Smooth muscle cell (in vitro differentiated cells): ENCODE data around the gene GPR45. TPM values are rescaled to one million over a fixed set of nuclear protein-coding genes. Genes with fewer than 3 reads are reported as not detected.
A peak's percentile ranks its signal among the peaks of the same experiment; 100 is the strongest.

Experiments
- DNase-seq: peaks from one replicate; lab custom pipeline; 2025; ENCODE audit not compliant: unreplicated experiment; lab: John Stamatoyannopoulos, UW
- H2AFZ ChIP-seq: fragments of 200-600 bp; sonication (generic); 2 replicates; pipeline ENCODE4 v1.6.0; 2016; ENCODE audit warnings: antibody characterized with exemption, low read depth, mild to moderate bottlenecking
- H3F3A ChIP-seq: fragments of 200-600 bp; sonication (generic); 2 replicates; pipeline ENCODE4 v1.6.0; 2017; ENCODE audit warnings: antibody characterized with exemption, low read depth
- H3K27ac ChIP-seq: fragments of 200-600 bp; sonication (generic); 2 replicates; pipeline ENCODE4 v1.5.1; 2016; ENCODE audit warnings: low read depth, mild to moderate bottlenecking
- H3K27me3 ChIP-seq: fragments of 200-600 bp; sonication (generic); 2 replicates; pipeline ENCODE4 v1.6.1; 2016; ENCODE audit warnings: low read depth, mild to moderate bottlenecking
- H3K36me3 ChIP-seq: fragments of 200-600 bp; sonication (generic); 2 replicates; pipeline ENCODE4 v1.5.1; 2016; ENCODE audit warnings: low read depth
- H3K4me1 ChIP-seq: fragments of 200-600 bp; sonication (generic); 2 replicates; pipeline ENCODE4 v1.5.1; 2016; ENCODE audit warnings: low read depth
- H3K4me2 ChIP-seq: fragments of 200-600 bp; sonication (generic); 2 replicates; pipeline ENCODE4 v1.6.0; 2016; ENCODE audit warnings: mild to moderate bottlenecking
- H3K4me3 ChIP-seq: fragments of 200-600 bp; sonication (generic); 2 replicates; pipeline ENCODE4 v1.5.1; 2016; ENCODE audit warnings: mild to moderate bottlenecking
- H3K79me2 ChIP-seq: fragments of 200-600 bp; sonication (generic); 2 replicates; pipeline ENCODE4 v1.6.0; 2016; ENCODE audit warnings: low read depth, mild to moderate bottlenecking
- H3K9ac ChIP-seq: fragments of 200-600 bp; sonication (generic); 2 replicates; pipeline ENCODE4 v1.6.0; 2016; ENCODE audit warnings: low read depth
- H3K9me3 ChIP-seq: fragments of 200-600 bp; sonication (generic); replicated peaks from 2 replicates; pipeline ENCODE4 v1.5.1; 2016; ENCODE audit warnings: low read depth
- H4K20me1 ChIP-seq: fragments of 200-600 bp; sonication (generic); 2 replicates; pipeline ENCODE4 v1.6.0; 2016; ENCODE audit warnings: low read depth
- WGBS: methylation state at CpG from one replicate; pipeline ENCODE4 v1.1.7; 2016; ENCODE audit warnings: low lambda C conversion rate; 5-methylcytosine and 5-hydroxymethylcytosine counted together
- polyA plus RNA-seq: library from polyadenylated mRNA; unstranded; fragments of >200 nt; fragmentation: Nextera tagmentation; extraction: Ambion mirVana; gene quantifications from 2 replicates; pipeline ENCODE4 v1.2.1, GENCODE V29; 2016
- total RNA-seq: library from RNA; depleted of rRNA; stranded (reverse); fragments of >200 nt; gene quantifications from 2 replicates; pipeline ENCODE4 v1.2.3, GENCODE V29; 2014
- TF ChIP-seq, protein P1 (sequence below): fragments of 200-600 bp; sonication (generic); IDR thresholded peaks from 2 replicates; pipeline ENCODE4 v1.5.1; 2017; ENCODE audit warnings: borderline replicate concordance, mild to moderate bottlenecking, antibody characterized with exemption; ENCODE audit not compliant: insufficient read depth, poor library complexity, severe bottlenecking

The GPR45 gene
- total and polyA plus RNA-seq, 2 experiments from 2014 or later = not detected

DNA sequence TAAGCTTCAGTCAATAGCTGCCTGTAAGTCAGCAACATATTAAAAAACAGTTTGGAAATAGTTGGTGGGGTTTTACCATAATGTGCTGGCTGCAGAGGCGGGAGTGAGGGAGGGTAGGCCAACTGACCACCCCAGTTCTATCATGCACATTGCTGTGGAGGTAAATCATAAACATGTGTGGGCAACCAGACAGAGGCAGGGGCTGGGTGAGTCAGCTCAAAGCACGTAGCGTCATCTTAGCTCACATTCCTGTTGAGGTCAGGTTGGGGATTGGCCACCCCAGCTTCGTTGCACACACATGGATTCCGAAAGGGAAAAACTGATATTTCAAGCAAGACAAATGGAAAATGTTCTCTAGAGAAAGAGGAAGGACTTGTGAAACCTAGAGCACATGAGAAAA, 19.5 kb downstream of the GPR45 start:
- Histone ChIP-seq H2AFZ (no peak overlapping the region), H3K27ac (peak overlapping the region; percentile 94), H3F3A (no peaks in the 10 kb centered on the region), H3K4me2 (peak overlapping the region; percentile 48), H3K9me3 (no peaks in the 10 kb centered on the region), H3K9ac (peak overlapping the region; percentile 76), H3K36me3 (no peaks in the 10 kb centered on the region), H4K20me1 (no peaks in the 10 kb centered on the region), H3K4me3 (no peak overlapping the region), H3K27me3 (no peaks in the 10 kb centered on the region), H3K79me2 (no peaks in the 10 kb centered on the region), H3K4me1 (peaks cover 3% of the 10 kb centered on the region)
- TF ChIP-seq, protein P1, sequence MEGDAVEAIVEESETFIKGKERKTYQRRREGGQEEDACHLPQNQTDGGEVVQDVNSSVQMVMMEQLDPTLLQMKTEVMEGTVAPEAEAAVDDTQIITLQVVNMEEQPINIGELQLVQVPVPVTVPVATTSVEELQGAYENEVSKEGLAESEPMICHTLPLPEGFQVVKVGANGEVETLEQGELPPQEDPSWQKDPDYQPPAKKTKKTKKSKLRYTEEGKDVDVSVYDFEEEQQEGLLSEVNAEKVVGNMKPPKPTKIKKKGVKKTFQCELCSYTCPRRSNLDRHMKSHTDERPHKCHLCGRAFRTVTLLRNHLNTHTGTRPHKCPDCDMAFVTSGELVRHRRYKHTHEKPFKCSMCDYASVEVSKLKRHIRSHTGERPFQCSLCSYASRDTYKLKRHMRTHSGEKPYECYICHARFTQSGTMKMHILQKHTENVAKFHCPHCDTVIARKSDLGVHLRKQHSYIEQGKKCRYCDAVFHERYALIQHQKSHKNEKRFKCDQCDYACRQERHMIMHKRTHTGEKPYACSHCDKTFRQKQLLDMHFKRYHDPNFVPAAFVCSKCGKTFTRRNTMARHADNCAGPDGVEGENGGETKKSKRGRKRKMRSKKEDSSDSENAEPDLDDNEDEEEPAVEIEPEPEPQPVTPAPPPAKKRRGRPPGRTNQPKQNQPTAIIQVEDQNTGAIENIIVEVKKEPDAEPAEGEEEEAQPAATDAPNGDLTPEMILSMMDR = no peak
- 13% methylated on average over 5 of the region's 5 CpGs for WGBS
- DNase-seq = peak; percentile 1

DNA sequence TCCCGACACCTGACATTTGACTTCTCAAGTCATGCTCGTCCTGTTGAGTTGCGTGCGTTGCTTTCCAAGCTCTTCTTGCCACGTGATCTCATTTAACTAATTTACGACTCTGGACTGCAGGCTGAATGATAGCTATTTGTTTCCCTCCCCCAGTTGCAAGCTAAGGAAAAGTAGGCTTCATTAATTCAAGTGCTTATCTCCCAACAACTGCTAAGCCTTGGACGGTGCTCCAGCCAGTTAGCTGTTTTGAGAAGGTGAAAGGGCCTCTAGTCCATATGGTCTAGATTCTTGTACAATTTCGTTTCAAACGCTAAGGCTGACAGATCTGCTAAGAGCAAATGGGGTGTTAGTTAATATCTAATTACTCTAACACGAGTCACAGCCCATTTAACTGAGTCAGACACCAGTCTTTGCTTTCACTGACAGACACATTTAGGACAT, 21.1 kb downstream of the GPR45 start:
- H3K9ac ChIP-seq = no peak overlapping the region
- no peaks in the 10 kb centered on the region for H4K20me1 ChIP-seq
- H3K4me3 ChIP-seq = no peak overlapping the region
- no peaks in the 10 kb centered on the region for H3F3A ChIP-seq
- no peak overlapping the region for H2AFZ ChIP-seq
- TF ChIP-seq, protein P1 = no peak
- WGBS = 55% methylated on average over 10 of the region's 10 CpGs
- H3K36me3 ChIP-seq = no peaks in the 10 kb centered on the region
- H3K9me3 ChIP-seq = no peaks in the 10 kb centered on the region
- H3K79me2 ChIP-seq = no peaks in the 10 kb centered on the region
- no peak overlapping the region for H3K4me2 ChIP-seq
- H3K27me3 ChIP-seq = no peaks in the 10 kb centered on the region
- no peak overlapping the region for H3K27ac ChIP-seq
- no peak for DNase-seq
- H3K4me1 ChIP-seq = peaks cover 3% of the 10 kb centered on the region

- Histone ChIP-seq H4K20me1 (no peaks in the 10 kb centered on the region), H3K79me2 (no peaks in the 10 kb centered on the region), H3F3A (no peaks in the 10 kb centered on the region), H3K4me3 (no peak overlapping the region), H2AFZ (no peak overlapping the region), H3K9me3 (no peaks in the 10 kb centered on the region), H3K36me3 (no peaks in the 10 kb centered on the region), H3K9ac (no peak overlapping the region), H3K4me1 (no peaks in the 10 kb centered on the region), H3K27me3 (no peaks in the 10 kb centered on the region), H3K4me2 (no peak overlapping the region), H3K27ac (no peak overlapping the region)
- 98% methylated on average over 20 of the region's 21 CpGs for WGBS
- TF ChIP-seq, protein P1 = no peak
- DNase-seq = no peak
Observed at GRCh38 chr2:105269426-105269825, 27.9 kb downstream of the GPR45 start.

DNA sequence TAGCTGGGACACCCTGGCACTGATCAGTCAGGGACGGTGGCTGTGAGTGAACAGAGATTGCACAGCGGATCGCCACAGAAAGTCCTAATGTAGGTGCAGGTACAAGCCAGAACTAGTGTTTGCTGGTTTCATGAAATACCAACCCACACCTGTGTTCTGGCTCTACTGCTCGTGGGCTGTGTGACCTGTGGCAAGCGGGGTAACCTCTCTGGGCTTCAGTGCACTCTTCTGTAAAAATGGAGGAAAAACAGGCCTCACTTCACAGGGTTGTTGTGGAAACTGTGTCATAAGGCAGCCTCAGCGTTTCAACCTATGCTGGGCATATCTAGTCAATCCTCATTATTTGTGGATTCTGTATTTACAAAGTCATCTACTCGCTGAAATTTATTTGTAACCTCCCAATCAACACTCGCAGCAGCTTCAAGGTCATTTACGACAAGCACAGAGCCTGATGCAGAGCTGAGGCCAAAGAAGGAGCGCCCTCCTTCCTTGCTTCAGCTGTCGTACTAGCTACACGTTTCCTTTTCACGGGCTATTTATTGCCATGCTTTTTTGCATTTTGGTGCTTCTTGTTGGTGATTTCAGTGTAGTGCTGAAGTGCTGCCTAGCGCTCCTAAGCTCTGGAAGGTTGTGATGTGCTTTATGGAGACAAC, 30.0 kb downstream of the GPR45 start:
- Histone ChIP-seq H3K9me3 (no peaks in the 10 kb centered on the region), H3K4me1 (no peaks in the 10 kb centered on the region), H3K27ac (no peak overlapping the region), H3K27me3 (no peaks in the 10 kb centered on the region), H3K79me2 (no peaks in the 10 kb centered on the region), H4K20me1 (no peaks in the 10 kb centered on the region), H3K9ac (no peak overlapping the region), H3F3A (no peaks in the 10 kb centered on the region), H3K4me3 (no peak overlapping the region), H2AFZ (no peak overlapping the region), H3K36me3 (no peaks in the 10 kb centered on the region), H3K4me2 (no peak overlapping the region)
- no peak for DNase-seq
- 96% methylated on average over 14 of the region's 14 CpGs for WGBS
- TF ChIP-seq, protein P1 = no peak
